Activated naive CD8-positive, alpha-beta T cell treated with anti-CD3 and anti-CD28 coated beads, Interleukin-2, amount 50 U/mL, for 16 hours (primary cell): ENCODE data around the gene WNT1.

Source experiments
- DNase-seq: peaks from one replicate; pipeline ENCODE4 v3.0.0-alpha.2; 2020; ENCODE audit warnings: low read depth, low spot score

The WNT1 gene

GRCh38 chr12:49028666-49029275, 50.6 kb downstream of the WNT1 start:
- DNase-seq: no peak

DNA sequence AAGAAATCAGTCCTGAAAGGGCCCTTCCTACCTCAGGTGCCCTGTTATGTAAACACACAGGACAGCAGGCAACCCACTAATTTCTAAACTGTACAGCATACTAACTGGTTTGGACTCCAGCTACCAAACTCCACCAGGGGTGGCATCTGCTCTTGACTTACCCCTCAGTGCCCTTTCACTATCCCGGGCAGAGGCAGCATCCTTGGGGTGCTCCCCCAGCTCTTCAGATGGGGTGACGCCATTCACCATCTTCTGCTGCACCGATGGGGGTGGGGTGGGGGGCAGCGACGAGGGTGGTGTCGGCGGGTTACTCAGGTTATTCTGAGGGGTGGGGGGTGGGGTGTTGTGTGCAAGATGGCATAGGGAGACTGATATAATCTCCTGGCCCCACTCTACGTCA, 52.0 kb downstream of the WNT1 start:
- DNase-seq: no peak

DNA sequence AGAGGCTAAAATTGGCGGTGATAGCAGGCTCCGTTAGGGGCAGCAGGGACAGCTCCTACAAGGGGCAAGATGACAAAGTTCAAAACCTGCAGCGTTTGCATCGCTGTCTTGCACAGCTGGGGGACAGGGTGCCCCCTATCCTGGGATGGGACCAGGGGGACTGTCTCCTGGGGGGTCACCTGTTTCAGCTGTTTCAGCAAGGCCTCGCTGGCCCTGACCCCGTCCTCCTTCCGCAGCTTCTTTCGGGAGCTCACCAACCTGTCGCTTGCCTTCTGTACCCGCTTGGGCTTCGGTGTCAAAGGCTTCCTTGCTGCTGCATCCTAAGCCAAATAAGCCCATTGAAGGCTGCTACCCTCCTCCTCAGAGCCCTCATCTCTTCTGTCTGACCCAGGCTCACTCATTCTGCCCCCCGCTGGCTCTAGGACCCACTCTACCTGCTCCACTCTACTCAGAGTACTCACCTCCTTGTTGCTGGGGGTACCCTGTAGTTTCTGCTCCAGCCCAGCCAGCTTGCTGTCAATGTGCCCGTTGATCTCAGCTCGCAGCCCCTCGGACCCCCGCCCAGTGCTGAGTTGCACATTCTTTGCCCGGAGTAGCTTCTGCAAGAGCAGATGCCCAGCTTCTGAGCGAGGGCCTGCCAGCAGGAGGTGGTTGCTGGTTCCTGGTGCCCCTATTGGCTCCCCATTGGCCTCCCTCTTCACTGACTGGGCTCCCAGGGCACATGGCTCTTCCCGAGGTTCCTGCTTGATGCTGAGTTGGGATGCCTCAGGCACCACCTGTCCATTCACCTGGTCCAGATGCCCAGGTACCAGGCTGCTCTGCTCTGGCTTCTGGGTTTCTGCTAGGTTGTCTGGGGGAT, 52.8 kb downstream of the WNT1 start:
- DNase-seq: no peak

- DNase-seq: no peak
These were observed 53.5 kb downstream of the WNT1 start for GRCh38 chr12:49031573-49032161.
